Measurements from ENCODE around the gene CDC25C.
"Not testable (repeated sequence)": the region's sequence is repeated elsewhere in the genome, so short reads cannot be mapped to it uniquely, and the experiment has no call there.

Gene CDC25C

DNA sequence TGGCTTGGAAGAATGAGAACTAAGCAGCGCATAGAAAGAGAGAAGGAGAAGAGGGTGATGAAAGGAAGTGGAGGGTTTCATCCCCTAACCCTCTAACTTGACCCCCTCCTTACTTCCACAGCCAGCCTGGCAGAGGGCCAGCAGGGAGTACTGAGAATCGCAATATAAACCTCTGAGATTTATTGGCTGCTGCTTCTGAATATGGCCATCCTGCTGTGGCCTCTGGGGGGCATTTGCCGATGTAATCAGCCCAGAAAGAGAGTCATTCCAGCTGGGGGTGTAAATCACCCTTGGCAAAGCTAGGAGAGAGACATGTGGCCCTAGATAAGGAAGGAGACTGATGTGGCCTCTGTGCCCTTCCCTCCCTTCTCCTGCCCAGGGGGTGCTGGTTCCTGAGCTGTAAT, 56.2 kb downstream of the CDC25C start:
- DNase-seq = no peak

DNA sequence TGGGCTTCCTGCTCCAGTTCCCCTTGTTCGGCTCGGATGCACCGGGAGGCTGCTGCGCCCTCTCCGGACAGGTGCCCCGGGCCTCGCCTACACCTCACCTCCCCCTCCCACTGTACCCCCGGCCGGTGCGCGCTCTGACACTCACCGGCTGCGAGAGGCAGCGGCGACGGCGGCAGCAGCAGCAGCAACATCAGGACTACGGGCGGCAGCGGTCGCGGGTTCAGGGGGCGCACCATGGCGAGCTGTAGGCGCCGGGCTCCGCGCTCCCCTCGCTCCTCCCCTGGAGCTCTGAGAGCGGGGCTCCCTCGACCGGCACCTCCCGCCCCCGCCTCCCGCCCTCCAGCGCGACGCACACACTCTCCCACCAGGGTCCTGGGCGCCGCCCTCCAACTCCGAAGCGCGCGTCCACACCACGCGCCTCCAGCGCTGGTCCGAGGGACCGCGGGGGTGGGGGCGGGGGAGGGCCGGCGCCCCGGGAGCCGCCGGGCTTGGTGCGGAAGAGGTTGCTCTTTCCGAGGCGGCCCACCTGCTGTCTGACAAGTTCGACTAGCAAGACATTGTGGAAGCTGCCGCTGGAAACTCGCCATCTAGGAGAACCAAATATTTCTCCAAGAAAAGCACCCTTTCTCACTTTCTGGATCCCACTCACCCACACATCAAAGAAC, 57.3 kb downstream of the CDC25C start, which contains the start of gene GFRA3:
GFRA3 (minus strand) TSS at position 433 of the 665 bp plus-strand sequence; CDS start at position 236, 197 bp downstream.
- DNase-seq = no peak

DNA sequence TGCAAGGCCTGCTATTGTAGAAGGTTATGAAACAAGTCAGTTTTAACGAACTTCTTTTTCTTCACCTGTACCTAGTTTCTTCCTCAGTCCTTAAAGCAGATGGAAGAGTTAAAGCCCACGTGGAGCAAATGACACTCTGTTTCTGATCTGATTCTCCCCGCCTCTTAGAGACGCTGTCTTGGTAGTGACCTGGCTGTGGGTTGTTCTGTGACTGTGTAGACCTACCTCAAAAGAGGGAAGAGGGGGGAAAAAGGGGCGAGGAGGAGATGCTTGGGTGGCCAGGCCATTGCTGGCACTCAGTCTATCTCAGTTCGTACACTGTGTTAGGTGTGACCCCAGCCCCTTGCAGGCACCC, 57.8 kb downstream of the CDC25C start:
- no peak for DNase-seq

DNA sequence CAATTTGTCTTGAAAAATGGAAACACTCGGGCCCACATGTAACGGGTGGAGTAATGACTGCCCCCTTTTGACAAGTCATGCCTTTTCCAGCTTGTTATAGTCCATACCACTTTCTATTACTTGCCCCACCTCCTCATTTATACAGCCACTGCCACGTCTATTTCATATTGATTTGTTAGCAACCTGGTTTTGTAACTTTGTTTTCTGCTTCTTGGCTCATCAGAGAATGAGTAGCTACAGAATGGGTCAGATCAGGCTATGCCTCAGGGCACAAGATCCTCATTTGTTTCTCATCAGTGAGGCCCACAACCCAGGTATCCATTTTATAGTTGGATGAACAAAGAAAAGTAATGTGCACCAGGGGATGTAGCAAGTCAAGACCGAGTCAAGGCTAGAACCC, 58.9 kb downstream of the CDC25C start:
- DNase-seq = no peak

DNA sequence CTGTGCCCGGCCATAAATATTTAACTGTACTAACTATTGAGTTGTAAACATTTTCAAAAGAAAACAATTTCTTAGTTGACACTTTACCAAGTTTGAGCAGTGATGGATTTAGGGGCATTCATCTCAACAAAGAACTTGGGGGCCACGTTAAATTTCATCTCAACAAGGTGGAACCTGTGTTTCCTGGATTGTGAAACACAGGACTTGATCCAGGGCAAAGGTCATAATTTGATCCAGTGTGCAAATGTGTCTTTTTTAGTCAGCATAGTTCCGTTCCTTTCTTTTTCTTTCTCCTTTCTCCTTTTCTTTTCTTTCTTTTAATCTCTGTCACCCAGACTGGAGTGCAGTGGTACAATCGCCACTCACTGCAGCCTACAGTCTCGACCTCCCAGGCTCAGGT, 60.3 kb downstream of the CDC25C start:
- no peak for DNase-seq

DNA sequence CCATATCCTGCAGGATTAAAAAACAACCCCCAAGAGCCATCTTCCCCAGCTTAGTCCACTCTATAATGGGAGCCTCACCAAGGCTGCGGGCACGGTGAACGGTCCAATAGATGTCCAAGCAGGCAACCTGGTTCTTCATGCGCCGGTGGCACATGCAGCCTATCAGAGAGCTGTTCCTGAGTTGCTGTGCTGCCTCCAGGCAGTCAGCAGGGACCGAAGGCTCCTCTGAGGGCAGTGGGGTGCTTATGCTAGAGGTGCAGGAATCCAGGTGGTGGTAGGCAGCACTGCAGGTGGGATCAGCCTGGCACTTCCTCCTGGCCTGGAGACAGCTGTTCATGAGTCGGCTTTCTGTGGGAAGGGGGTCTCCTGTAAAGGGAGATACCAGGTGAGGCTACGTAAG, 67.4 kb downstream of the CDC25C start:
- no peak for DNase-seq

DNA sequence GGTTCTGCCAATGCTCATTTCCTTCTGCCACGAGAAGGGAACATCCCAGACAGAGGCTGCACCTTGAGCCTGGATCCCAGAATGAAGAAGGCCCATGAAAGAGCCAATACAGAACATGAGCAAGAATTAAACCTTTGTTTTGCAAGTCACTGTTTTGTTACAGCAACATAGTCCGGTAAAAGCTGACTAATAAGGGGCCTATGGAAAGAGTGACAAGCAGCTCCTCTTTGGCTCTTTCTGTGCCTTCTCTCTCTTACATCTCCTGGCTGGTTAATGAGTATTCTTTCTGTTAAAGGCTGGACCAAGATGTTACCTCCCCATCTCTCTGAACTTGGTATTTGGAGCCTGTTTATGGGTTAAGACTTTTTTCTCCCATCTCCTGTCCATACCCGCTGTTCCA, 68.0 kb downstream of the CDC25C start:
- DNase-seq = no peak

DNA sequence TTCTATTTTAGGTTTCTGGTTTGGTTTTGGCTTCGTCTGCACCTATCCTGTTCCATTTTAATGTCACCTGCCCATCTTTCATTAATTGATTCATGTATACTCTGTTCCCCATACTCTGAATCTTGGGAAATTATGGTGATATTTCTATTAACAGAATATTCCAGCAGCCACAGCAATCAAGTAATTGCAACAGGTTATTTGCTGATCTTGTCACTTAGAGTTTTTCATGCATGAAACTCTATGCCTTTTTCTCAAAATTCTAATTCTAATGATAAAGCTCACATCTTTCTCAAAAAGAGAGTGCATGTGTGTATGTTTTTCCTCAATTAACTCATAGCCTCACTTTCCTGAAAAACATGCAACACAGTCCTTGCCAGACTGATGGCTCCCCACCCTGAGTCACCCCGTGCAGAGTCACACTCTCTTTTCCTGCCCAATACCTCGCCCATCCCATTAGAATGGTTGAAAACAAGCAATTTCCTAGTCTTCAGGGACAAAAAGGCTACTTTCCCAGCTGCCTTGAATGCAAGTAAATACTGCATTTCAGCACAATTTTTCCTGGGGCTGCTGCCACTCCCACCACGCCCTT, 72.8 kb downstream of the CDC25C start:
- DNase-seq = no peak

DNA sequence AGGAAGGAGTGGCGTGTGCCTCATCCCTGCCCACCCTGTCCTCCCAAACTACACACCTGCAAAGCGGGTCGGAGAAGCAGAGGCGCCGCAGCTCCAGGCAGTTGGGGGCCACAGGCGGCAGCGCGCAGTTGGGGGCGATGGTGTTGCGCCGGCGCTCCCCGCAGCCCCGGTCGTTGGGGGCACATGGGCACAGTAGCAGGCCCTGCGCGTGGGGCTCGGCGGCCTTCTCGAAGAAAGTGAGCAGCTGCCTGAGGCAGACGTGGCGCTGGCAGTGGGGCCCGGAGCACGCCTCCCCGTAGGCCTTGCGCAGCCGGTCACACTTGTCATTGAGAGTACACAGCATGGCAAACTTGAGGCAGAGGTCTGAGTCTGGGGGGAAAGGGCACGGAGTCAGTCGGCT, 74.0 kb downstream of the CDC25C start:
- no peak for DNase-seq

DNA sequence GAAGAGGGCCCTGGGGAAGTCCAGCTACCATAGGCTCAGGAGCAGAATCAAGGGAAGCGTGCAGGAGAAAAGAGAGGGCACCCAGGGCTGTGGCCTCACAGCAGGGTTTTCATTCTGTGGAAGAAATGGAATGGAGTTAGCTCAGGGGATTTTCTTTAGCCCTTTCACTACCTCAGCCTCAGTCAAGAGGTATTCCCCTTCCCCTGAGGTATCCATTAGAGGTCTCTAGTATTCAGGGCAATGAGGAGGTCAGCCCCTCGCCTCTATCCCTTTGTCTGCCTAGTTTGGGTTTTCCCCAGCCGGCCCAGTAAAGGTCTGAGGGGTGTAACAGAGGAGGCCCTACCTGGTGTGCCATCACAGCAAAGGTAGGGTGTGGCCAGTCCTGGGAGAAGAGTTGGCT, 78.7 kb downstream of the CDC25C start:
- DNase-seq = no peak

DNA sequence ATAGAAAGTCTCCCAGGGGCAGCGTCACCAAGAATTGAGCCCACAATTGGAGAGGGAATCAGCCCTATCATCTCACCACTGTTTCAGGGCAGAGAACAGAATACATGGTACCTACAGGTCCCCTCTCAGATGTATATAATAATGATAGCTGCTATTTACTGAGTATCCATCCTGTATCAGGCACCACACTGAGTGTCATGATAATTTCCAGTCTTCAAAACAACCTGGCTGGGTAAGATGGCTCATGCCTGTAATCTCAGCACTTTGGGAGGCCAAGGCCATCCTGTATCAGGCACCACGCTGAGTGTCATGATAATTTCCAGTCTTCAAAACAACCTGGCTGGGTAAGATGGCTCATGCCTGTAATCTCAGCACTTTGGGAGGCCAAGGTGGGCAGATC, 83.8 kb downstream of the CDC25C start:
- DNase-seq = not testable (repeated sequence)

DNA sequence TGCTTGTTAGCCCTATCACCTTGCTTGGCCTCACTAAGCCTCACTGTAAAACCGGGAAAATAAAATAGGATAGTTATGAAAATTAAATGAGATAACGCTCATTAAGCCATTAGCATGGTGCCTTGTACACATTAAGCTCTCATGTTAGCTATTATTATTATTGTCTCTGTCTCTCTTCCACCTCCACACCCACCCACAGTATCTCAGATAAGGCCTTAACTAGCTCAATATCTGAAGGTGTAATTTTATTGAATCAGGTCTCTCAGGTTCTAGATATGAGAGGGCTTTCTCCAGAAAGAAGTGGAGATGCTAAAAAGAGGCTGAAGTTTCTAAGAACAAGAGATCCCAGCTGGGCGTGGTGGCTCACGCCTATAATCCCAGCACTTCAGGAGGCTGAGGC, 84.8 kb downstream of the CDC25C start:
- no peak for DNase-seq

DNA sequence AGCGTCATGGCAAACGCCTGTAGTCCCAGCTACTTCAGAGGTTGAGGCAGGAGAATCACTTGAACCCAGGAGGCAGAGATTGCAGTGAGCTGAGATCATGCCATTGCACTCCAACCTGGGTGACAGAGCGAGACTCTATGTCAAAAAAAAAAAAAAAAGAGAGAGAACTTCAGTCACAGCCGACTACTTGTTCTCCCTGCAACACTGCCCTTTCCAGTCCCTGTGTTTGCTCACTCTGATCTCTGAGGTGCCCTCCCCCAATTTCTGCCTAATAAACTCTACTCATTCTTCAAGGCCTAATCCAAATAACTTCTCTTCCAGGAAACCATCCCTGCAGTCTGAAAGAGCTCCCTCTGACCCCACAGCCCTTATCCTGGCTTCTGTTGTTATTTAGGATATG, 85.3 kb downstream of the CDC25C start:
- no peak for DNase-seq

DNA sequence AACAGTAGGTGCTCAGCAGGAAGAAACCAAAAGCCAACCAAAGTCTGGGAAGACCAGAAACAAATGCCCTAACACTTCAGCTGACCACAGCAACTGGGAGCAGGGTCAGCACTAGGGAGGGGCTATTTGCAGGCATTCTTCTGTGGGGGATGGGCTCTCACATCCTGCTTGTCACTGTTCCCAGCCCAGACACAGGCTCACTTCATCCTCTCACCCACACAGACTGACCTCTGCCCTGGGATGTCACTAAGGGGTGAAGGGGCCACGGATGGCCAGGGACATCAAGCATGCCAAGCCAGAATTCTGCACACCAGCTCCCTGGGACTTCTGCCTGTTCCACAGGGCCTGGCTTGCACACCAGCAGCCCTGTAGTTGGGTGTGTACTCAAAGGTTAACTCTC, 85.9 kb downstream of the CDC25C start:
- no peak for DNase-seq

DNA sequence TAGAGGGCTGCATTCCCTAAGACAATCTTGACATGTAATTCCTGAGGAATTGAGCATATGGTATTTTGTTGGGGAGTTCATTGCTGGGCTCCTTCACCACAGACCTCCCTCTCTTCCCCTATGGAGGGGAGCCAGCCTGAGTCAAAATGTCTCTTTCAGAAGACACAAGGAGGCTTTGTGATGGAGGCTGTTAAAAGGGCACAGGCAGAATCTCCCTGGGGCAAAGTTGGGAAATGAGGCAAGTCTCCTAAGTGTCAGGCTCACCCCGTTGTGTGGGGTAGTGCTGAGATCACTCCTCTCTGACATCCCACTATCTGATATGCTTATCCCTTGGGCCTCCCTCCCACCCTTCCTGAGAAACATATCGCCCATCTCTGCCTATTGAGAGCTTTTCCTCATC, 87.8 kb downstream of the CDC25C start:
- no peak for DNase-seq

DNA sequence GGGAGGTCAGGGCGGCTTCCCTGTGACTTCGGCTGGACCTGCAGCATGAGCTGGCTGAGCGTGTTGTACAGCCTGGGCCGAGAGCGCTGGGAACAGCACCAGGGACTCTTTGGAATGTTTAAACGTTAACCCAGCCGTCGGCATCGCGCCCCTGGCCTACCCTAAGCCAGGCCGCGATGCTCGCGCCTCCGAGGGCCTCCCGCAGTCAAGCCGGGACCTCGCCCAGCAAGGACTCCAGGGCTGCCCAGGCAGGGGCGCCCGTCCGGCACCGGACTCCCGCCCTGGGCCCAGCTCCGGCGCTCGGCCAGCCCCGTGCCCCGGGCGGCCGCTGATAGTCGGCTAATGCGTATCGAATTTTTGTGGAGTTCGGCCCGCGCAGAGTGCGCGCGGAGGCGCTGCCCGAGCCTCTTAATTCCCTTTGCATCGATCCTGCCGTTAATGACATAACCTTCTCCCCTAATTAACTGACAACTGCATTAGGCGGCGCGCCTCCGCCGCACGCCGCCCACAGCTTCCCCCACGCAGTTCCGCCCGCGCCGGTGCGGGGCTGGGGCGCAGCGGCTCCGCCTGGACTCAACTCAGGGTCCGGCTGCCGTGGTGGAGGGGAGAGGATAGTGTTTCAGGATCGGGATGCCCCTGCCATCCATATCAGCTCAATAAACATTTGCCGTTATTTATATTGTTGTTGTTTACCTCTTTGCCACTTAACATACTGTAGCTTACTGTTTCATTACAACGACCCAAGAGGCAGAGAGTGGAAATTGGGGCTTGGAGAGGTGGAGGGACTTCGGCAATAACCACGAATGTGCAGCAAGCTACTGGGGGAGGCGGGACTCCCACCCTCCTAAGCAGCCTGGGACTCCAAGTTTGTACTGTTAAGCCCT, 89.7 kb downstream of the CDC25C start:
- DNase-seq = no peak

DNA sequence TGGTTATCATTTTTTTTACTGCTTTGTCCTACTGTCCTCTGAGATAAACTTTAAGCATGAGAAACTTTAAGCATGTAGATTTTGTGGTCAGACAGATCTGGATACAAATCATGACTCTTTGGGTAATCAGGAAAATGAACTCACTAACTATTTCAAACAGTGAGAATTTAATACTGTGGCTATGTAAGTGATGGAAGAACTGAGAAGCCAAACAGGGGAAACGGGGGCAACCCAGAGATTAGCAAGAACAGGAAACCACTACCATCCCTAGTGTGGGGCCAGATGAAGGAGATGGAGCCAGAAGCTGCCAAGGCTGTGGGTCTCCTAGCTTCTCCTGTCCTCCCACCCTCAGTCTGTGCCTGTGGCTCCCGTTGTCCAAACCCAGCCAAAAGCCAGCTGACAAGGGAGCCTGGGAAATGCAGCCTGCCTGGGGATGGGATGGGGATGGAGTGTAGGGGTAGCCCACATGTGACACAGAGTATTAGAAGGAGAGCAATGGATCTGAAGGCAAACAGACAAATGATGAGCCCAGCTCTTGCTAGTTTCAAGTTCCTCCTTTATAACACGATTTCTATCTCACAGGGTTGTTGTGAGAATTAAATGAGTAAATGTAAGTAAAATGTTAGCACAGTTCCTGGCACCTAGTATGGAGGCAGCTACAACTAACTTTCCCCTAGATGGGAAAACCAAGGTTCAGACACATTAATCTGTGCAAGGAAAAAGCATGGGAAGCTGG, 90.8 kb downstream of the CDC25C start:
- DNase-seq = no peak

DNA sequence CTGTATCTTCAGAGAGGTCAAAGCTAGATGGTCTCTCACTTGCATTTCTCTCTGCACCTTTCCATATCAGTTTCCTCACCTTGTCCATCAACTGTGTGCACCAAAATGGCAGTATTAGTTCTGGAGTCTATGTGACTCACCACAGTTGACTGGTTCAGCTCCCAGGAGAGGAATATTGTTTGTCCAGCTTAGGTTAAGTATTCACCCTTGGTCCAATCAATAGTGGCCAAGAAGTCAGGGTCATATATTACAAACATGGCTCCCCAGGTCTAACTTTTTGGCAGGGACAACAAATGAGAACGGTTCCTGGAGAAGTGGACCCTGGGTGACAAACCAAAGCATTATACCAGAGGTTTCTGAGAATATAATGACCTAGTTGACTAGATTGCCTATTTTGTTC, 93.6 kb downstream of the CDC25C start:
- DNase-seq = no peak

Data from central memory CD4-positive, alpha-beta T cell (primary cell).